ENCODE measurements around the gene CD8B.

DNA sequence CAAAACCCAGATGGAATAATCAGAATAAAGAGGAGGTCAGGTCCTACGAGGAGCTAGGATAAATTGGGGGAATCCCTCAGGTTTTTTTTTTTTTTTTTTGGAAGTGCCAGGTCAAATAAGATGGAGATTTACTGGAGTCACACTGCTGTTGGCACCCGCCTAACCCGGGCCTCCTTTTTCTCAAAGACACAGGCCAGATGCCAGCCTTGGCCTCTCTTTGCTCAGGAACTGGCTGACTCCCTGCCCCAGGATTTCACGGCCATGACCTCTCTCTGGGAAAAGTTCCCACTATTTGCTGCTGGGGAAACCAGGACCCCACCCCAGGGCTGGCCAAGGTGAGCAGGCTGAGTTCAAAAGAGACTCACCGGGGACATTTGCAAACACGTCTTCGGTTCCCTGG is 73.5 kb downstream of the CD8B start:
- TF ChIP-seq, protein P1, sequence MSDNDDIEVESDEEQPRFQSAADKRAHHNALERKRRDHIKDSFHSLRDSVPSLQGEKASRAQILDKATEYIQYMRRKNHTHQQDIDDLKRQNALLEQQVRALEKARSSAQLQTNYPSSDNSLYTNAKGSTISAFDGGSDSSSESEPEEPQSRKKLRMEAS (IDR thresholded peaks at IDR 0.05) = no peak
- TF ChIP-seq CREB1 (IDR thresholded peaks at IDR 0.05; ENCODE audit: low read depth) (no peak), YY1 (IDR thresholded peaks at IDR 0.05; ENCODE audit: low read depth) (no peak), TAF1 (IDR thresholded peaks at IDR 0.05; ENCODE audit: low read depth) (no peak), EP300 (IDR thresholded peaks at IDR 0.05; ENCODE audit: borderline replicate concordance) (no peak), CEBPB (IDR thresholded peaks at IDR 0.05) (no peak), FOXM1 (IDR thresholded peaks at IDR 0.05; ENCODE audit: borderline replicate concordance, low read depth) (no peak)
- TF ChIP-seq, protein P2, sequence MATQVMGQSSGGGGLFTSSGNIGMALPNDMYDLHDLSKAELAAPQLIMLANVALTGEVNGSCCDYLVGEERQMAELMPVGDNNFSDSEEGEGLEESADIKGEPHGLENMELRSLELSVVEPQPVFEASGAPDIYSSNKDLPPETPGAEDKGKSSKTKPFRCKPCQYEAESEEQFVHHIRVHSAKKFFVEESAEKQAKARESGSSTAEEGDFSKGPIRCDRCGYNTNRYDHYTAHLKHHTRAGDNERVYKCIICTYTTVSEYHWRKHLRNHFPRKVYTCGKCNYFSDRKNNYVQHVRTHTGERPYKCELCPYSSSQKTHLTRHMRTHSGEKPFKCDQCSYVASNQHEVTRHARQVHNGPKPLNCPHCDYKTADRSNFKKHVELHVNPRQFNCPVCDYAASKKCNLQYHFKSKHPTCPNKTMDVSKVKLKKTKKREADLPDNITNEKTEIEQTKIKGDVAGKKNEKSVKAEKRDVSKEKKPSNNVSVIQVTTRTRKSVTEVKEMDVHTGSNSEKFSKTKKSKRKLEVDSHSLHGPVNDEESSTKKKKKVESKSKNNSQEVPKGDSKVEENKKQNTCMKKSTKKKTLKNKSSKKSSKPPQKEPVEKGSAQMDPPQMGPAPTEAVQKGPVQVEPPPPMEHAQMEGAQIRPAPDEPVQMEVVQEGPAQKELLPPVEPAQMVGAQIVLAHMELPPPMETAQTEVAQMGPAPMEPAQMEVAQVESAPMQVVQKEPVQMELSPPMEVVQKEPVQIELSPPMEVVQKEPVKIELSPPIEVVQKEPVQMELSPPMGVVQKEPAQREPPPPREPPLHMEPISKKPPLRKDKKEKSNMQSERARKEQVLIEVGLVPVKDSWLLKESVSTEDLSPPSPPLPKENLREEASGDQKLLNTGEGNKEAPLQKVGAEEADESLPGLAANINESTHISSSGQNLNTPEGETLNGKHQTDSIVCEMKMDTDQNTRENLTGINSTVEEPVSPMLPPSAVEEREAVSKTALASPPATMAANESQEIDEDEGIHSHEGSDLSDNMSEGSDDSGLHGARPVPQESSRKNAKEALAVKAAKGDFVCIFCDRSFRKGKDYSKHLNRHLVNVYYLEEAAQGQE (IDR thresholded peaks at IDR 0.05; ENCODE audit: low read depth) = no peak
